Endometrium (tissue), 2 donors: ENCODE results near the gene TSPYL4.

Source experiments
- FAIRE-seq: peaks from 2 replicates; lab custom pipeline; 2012; peaks lifted over from hg19 to GRCh38; lab: Jason Lieb, UNC
- donor health status: control.
- donor health status: control.

TSPYL4 gene

GRCh38 chr6:116223355-116223754 lies 30.5 kb downstream of the TSPYL4 start:
- FAIRE-seq = no peak

- FAIRE-seq = no peak
These were observed 32.0 kb downstream of the TSPYL4 start for GRCh38 chr6:116221911-116222310.

GRCh38 chr6:116221067-116221466 lies 32.8 kb downstream of the TSPYL4 start:
- no peak for FAIRE-seq

GRCh38 chr6:116218866-116219265 lies 35.0 kb downstream of the TSPYL4 start:
- FAIRE-seq = no peak

GRCh38 chr6:116218172-116218633 lies 35.7 kb downstream of the TSPYL4 start:
- FAIRE-seq = peak; percentile 67

GRCh38 chr6:116217069-116217468 lies 36.8 kb downstream of the TSPYL4 start:
- FAIRE-seq = no peak

- FAIRE-seq = no peak
These were observed 38.5 kb downstream of the TSPYL4 start for GRCh38 chr6:116215414-116215813.

GRCh38 chr6:116214681-116215080 lies 39.2 kb downstream of the TSPYL4 start:
- FAIRE-seq = no peak

GRCh38 chr6:116210750-116211425 lies 43.0 kb downstream of the TSPYL4 start:
- no peak for FAIRE-seq

- FAIRE-seq = no peak
These were observed 43.6 kb downstream of the TSPYL4 start for GRCh38 chr6:116210316-116210715.

GRCh38 chr6:116208056-116208785 lies 45.7 kb downstream of the TSPYL4 start:
- FAIRE-seq = no peak

GRCh38 chr6:116206231-116206903 lies 47.5 kb downstream of the TSPYL4 start:
- no peak for FAIRE-seq

GRCh38 chr6:116205281-116205680 lies 48.6 kb downstream of the TSPYL4 start:
- FAIRE-seq = no peak

- no peak for FAIRE-seq
These were observed 52.3 kb downstream of the TSPYL4 start for GRCh38 chr6:116201538-116201937.

- FAIRE-seq = no peak
These were observed 53.1 kb downstream of the TSPYL4 start for GRCh38 chr6:116200619-116201249.
